Measurements from ENCODE around the gene ATG4B. TPM values are rescaled to one million over a fixed set of nuclear protein-coding genes. Genes with fewer than 3 reads are reported as not detected.
A peak's percentile ranks its signal among the peaks of the same experiment; 100 is the strongest.

The ATG4B gene
- polyA plus RNA-seq, 1 donor from 2014 or later = 128 TPM

DNA sequence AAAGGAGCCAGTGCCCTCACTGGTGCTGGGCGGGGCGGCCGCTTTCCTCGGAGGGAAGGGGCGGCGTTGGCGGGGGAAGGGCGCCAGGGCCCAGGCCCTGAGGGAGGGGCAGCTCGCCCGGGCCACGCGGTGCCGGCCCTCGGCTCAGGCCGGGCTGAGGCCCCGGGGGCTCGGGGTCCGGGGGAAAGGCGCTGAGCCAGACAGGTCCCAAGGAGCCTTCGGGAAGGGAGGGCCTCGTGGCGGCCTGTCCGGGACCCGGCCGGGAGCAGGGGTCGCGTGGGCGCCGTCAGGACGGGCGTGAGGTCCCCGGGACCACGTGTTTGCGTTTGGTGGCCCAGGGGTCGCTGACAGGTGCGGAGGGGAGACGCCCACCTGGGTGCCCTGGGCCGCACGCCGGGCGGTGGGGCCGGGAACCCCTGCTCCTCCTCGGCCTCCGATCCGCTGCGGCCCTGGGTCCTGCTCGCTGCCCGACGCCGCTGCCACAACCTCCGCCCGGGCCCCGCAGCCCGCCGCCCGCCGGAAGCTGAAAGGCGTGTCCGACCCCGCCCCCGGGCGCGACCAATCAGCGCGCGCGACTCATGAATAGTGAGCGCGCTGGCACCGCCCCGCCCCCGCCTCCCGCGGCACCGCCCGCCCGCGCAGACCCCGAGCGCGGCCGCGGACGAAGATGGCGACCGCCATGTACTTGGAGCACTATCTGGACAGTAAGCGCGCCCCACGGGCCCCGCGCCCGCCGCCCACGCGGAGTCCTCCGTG, 64.1 kb downstream of the ATG4B start, which contains the start of gene ING5:
TSS of gene ING5 (plus strand) at position 641 of the 756 bp plus-strand sequence. CDS start at position 668, 27 bp downstream.
- no peaks in the 10 kb centered on the region for H3K9me3 ChIP-seq (ENCODE audit: low read length)
- no peaks in the 10 kb centered on the region for H3K36me3 ChIP-seq (ENCODE audit: insufficient read depth, low read length)
- H3K79me2 ChIP-seq (replicated peaks; ENCODE audit: insufficient read depth, low read length) = peaks cover 8% of the 10 kb centered on the region
- H3K4me2 ChIP-seq (ENCODE audit: low read length) = peak within 1 kb of the TSS; percentile 69
- peak within 1 kb of the TSS; percentile 87 for H3K4me3 ChIP-seq (ENCODE audit: low read length)
- H3K27ac ChIP-seq (ENCODE audit: low read length) = peak within 1 kb of the TSS; percentile 39
- H3K9ac ChIP-seq (ENCODE audit: low read length) = peak within 1 kb of the TSS; percentile 69
- no peaks in the 10 kb centered on the region for H3K9me2 ChIP-seq (ENCODE audit: insufficient read depth, low read length)
- no peaks in the 10 kb centered on the region for H3F3A ChIP-seq (ENCODE audit: insufficient read depth, low read length, poor library complexity, severe bottlenecking)
- H4K20me1 ChIP-seq (ENCODE audit: insufficient read depth) = no peaks in the 10 kb centered on the region
- peak within 1 kb of the TSS; percentile 52 for H2AFZ ChIP-seq (ENCODE audit: low read depth, low read length)
- TF ChIP-seq SMC3 (conservative IDR thresholded peaks at IDR 0.05; ENCODE audit: poor library complexity) (peak; percentile 55), POLR2AphosphoS5 (IDR thresholded peaks at IDR 0.05) (peak; percentile 81), MXI1 (conservative IDR thresholded peaks at IDR 0.05; ENCODE audit: poor library complexity, severe bottlenecking) (peak; percentile 98), EP300 (conservative IDR thresholded peaks at IDR 0.05; ENCODE audit: poor library complexity, severe bottlenecking) (peak; percentile 27)
- TF ChIP-seq, protein P1, sequence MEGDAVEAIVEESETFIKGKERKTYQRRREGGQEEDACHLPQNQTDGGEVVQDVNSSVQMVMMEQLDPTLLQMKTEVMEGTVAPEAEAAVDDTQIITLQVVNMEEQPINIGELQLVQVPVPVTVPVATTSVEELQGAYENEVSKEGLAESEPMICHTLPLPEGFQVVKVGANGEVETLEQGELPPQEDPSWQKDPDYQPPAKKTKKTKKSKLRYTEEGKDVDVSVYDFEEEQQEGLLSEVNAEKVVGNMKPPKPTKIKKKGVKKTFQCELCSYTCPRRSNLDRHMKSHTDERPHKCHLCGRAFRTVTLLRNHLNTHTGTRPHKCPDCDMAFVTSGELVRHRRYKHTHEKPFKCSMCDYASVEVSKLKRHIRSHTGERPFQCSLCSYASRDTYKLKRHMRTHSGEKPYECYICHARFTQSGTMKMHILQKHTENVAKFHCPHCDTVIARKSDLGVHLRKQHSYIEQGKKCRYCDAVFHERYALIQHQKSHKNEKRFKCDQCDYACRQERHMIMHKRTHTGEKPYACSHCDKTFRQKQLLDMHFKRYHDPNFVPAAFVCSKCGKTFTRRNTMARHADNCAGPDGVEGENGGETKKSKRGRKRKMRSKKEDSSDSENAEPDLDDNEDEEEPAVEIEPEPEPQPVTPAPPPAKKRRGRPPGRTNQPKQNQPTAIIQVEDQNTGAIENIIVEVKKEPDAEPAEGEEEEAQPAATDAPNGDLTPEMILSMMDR (IDR thresholded peaks at IDR 0.05; ENCODE audit: poor library complexity, severe bottlenecking) = peak; percentile 72
- TF ChIP-seq, protein P2, sequence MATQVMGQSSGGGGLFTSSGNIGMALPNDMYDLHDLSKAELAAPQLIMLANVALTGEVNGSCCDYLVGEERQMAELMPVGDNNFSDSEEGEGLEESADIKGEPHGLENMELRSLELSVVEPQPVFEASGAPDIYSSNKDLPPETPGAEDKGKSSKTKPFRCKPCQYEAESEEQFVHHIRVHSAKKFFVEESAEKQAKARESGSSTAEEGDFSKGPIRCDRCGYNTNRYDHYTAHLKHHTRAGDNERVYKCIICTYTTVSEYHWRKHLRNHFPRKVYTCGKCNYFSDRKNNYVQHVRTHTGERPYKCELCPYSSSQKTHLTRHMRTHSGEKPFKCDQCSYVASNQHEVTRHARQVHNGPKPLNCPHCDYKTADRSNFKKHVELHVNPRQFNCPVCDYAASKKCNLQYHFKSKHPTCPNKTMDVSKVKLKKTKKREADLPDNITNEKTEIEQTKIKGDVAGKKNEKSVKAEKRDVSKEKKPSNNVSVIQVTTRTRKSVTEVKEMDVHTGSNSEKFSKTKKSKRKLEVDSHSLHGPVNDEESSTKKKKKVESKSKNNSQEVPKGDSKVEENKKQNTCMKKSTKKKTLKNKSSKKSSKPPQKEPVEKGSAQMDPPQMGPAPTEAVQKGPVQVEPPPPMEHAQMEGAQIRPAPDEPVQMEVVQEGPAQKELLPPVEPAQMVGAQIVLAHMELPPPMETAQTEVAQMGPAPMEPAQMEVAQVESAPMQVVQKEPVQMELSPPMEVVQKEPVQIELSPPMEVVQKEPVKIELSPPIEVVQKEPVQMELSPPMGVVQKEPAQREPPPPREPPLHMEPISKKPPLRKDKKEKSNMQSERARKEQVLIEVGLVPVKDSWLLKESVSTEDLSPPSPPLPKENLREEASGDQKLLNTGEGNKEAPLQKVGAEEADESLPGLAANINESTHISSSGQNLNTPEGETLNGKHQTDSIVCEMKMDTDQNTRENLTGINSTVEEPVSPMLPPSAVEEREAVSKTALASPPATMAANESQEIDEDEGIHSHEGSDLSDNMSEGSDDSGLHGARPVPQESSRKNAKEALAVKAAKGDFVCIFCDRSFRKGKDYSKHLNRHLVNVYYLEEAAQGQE (IDR thresholded peaks at IDR 0.05; ENCODE audit: borderline replicate concordance) = no peak
- H3K27me3 ChIP-seq (ENCODE audit: insufficient read depth, low read depth, low read length) = no peaks in the 10 kb centered on the region

DNA sequence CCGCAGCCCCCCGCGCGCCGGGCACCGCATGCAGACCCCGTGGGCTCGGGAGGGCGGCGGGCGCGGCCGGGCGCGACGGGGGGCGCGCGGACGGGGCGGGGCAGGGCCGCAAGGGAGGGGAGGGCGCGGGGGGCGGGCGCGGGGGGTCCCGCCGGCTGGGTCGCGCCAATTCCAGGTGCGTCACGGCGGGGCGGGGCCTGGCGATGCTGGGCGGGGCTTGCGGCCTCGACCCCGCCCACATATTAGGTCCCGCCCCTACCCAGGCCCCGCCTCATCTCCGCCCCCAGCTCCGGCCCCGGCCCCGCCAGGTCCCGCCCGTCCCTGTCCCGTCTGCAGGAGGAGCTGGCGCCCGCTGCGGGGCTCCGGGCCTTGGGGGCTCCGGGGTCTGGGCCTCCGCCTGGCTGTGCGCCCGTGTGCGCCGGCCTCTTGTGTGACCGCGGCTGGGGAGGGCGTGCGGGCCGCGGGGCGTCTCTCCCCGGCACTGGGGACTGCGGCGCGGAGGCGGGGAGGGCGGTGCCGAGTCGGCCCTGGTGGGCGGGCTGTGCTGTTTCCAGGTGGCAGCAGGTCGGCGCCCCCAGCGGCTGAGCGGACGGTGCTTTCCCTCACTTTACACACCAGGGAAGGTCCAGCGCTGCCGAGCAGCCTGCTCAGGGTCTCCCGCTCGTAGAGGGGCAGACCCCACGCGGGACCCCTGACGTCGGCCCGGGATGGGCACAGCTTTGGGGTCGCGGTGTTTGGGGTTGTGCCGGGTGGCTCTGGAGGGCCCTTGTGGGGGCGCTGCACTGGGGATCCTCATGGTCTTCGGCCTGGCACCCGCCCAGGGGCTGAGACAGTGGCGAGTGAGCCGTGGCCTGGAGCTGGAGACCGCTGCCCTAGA, 64.9 kb downstream of the ATG4B start:
- Histone ChIP-seq H3F3A (ENCODE audit: insufficient read depth, low read length, poor library complexity, severe bottlenecking) (no peaks in the 10 kb centered on the region), H2AFZ (ENCODE audit: low read depth, low read length) (peak overlapping the region; percentile 52), H3K9me3 (ENCODE audit: low read length) (no peaks in the 10 kb centered on the region), H3K4me2 (ENCODE audit: low read length) (peak overlapping the region; percentile 69), H3K79me2 (replicated peaks; ENCODE audit: insufficient read depth, low read length) (peaks cover 8% of the 10 kb centered on the region), H3K27ac (ENCODE audit: low read length) (peak overlapping the region; percentile 39), H3K9ac (ENCODE audit: low read length) (peak overlapping the region; percentile 69), H3K4me3 (ENCODE audit: low read length) (peak overlapping the region; percentile 87), H3K27me3 (ENCODE audit: insufficient read depth, low read depth, low read length) (no peaks in the 10 kb centered on the region), H4K20me1 (ENCODE audit: insufficient read depth) (no peaks in the 10 kb centered on the region), H3K36me3 (ENCODE audit: insufficient read depth, low read length) (no peaks in the 10 kb centered on the region), H3K9me2 (ENCODE audit: insufficient read depth, low read length) (no peaks in the 10 kb centered on the region)
- TF ChIP-seq, protein P1 (IDR thresholded peaks at IDR 0.05; ENCODE audit: poor library complexity, severe bottlenecking) = peak; percentile 89
- TF ChIP-seq, protein P2 (IDR thresholded peaks at IDR 0.05; ENCODE audit: borderline replicate concordance) = peak; percentile 31
- TF ChIP-seq POLR2AphosphoS5 (IDR thresholded peaks at IDR 0.05) (peak; percentile 43), MXI1 (conservative IDR thresholded peaks at IDR 0.05; ENCODE audit: poor library complexity, severe bottlenecking) (peak; percentile 70), EP300 (conservative IDR thresholded peaks at IDR 0.05; ENCODE audit: poor library complexity, severe bottlenecking) (no peak), TAF1 (IDR thresholded peaks at IDR 0.05; ENCODE audit: low read depth) (no peak), SMC3 (conservative IDR thresholded peaks at IDR 0.05; ENCODE audit: poor library complexity) (peak; percentile 65), RAD21 (conservative IDR thresholded peaks at IDR 0.05) (peak; percentile 58)

Data from neural cell (in vitro differentiated cells).